SH-SY5Y (cell line): Measurements from ENCODE around the gene ST6GALNAC2.

Source experiments
- GATA2 ChIP-seq: IDR thresholded peaks from 2 replicates; pipeline ENCODE4 v1.6.1; 2011; ENCODE audit warnings: mild to moderate bottlenecking, low read depth, low read length
- GATA3 ChIP-seq: IDR thresholded peaks from 2 replicates; pipeline ENCODE4 v1.6.1; 2011; ENCODE audit warnings: low read depth, mild to moderate bottlenecking, low read length, moderate library complexity

ST6GALNAC2 gene

GRCh38 chr17:76581515-76581914 lies 4.1 kb downstream of the ST6GALNAC2 start:
- no peak for TF ChIP-seq GATA2
- TF ChIP-seq GATA3: no peak

DNA sequence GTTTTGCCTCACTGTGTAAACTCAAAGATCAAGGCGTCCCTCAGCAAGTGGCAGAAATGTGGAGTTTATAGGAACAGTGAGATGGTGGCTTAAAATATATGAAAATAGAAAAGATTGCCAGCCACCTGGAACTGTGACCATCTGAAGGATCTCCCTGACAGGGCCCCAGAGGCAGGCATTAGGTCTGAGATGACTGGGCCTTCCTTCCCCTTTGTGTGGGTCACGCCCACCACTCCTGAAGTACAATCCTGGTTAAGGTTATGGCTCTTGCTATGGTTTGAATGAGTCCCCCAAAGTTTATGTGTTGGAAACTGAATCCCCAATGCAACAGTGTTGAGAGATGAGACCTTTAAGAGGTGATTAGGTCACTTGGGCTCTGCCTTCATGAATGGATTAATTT lies 6.4 kb downstream of the ST6GALNAC2 start:
- TF ChIP-seq GATA3 (no peak), GATA2 (no peak)

- TF ChIP-seq GATA2 (no peak), GATA3 (no peak)
Observed at GRCh38 chr17:76578376-76578775, 7.3 kb downstream of the ST6GALNAC2 start.

GRCh38 chr17:76577876-76578275 lies 7.8 kb downstream of the ST6GALNAC2 start:
- no peak for TF ChIP-seq GATA2
- no peak for TF ChIP-seq GATA3

- no peak for TF ChIP-seq GATA3
- TF ChIP-seq GATA2: no peak
Observed at GRCh38 chr17:76576189-76576588, 9.5 kb downstream of the ST6GALNAC2 start.

DNA sequence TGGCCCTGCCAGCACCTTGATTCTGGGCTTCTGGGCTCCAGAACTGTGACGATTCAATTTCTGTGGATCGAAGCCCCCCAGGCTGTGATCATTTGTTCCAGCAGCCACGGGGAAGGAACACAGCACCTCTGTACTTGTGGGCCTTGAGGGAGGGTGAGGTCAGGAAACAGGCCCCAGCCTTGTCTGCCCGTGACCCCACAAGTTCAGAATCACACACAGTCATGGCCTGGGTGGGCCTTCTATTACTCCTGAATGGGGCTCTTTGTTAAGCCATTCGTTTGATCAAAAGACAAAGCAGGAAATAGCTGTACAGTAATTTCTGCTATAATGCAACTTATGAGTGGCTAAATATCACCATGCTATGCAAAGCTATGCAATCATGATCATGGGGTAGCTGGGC lies 10.1 kb downstream of the ST6GALNAC2 start:
- TF ChIP-seq GATA2 (no peak), GATA3 (no peak)

DNA sequence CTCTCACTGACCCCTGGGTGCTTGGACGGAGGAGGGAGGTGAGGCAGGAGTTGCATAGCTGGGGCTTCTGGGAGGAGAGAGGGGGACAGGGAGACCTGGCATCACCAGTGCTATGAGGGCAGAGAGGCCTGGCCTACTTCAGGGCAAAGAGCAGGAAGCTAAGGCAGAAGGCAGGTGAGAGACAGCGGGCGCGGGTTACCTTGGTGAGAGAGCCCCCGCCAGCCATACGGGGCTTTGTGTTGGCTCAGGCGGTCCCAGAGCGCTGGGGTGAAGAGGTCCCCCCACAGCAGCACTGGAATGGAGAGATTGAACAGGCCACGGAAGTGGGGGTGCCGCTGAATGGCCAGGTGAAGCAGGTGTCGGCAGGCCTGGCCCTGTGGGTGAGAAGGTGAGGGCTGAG lies 11.5 kb downstream of the ST6GALNAC2 start:
- no peak for TF ChIP-seq GATA3
- TF ChIP-seq GATA2: no peak

DNA sequence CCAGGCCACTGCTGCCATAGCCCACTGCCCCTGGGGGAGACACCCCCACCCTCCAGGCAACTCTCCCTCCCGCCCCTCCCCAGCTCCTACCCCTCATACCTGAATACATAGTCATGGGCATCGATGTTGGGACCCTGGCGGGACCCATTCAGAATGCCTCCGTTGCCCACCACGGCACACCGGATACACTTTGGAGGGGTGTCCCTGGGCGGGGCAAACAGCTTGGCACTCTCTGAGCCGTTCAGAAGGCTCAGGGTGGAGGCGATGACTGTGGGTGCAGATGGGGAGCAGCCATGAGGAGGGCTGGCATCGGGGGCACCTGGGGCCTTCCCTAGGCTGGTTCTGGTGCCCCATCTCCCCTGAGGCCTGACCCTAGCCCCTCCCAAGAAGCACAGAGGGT lies 12.6 kb downstream of the ST6GALNAC2 start:
- no peak for TF ChIP-seq GATA3
- no peak for TF ChIP-seq GATA2

- TF ChIP-seq GATA2: no peak
- no peak for TF ChIP-seq GATA3
Observed at GRCh38 chr17:76572201-76572910, 13.3 kb downstream of the ST6GALNAC2 start.

DNA sequence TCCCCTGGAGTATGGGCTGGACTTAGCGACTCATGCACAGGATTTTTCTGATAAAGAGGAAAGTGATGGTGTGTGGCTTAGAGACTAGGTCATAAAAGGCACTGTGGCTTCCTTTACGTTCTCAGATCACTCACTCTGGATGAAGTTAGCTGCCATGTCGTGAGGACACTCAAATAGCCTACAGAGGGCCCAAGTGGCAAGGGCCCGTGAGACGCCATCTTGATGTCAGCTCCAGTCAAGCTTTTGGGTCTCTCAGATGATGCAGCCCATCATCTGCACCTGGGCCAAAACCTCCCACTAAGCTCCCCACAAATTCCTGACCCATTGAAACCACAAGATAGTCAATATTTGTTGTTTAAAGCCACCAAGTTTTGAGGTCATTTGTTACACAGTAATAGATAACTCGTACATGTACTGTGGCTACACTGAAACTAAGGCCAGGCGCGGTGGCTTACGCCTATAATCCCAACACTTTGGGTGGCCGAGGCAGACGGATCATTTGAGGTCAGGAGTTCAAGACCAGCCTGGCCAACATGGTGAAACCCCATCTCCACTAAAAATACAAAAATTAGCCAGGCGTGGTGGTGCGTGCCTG lies 14.7 kb downstream of the ST6GALNAC2 start:
- TF ChIP-seq GATA3 (no peak), GATA2 (no peak)

DNA sequence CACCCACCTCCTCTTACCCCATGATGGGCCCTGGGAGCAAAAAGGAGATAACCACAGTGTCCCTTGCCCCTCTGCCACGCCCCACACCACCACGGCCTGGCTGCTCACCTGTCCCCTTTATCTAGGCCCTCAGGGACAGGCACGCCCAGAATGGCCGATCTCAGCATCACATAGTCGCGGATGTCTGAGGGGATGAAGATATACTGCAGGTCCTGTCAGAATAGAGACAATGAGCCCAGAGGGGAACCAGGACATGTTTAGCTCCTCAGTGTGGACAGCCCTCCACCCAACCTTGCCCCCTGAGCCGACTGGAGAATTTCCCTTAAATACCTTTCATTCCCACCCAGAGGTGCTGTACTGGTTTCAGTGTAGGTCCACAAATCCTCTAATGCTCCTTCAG lies 15.2 kb downstream of the ST6GALNAC2 start:
- no peak for TF ChIP-seq GATA2
- no peak for TF ChIP-seq GATA3

- TF ChIP-seq GATA2: no peak
- no peak for TF ChIP-seq GATA3
Observed at GRCh38 chr17:76569607-76570279, 15.9 kb downstream of the ST6GALNAC2 start.

- no peak for TF ChIP-seq GATA3
- no peak for TF ChIP-seq GATA2
Observed at GRCh38 chr17:76568811-76569221, 16.8 kb downstream of the ST6GALNAC2 start.

DNA sequence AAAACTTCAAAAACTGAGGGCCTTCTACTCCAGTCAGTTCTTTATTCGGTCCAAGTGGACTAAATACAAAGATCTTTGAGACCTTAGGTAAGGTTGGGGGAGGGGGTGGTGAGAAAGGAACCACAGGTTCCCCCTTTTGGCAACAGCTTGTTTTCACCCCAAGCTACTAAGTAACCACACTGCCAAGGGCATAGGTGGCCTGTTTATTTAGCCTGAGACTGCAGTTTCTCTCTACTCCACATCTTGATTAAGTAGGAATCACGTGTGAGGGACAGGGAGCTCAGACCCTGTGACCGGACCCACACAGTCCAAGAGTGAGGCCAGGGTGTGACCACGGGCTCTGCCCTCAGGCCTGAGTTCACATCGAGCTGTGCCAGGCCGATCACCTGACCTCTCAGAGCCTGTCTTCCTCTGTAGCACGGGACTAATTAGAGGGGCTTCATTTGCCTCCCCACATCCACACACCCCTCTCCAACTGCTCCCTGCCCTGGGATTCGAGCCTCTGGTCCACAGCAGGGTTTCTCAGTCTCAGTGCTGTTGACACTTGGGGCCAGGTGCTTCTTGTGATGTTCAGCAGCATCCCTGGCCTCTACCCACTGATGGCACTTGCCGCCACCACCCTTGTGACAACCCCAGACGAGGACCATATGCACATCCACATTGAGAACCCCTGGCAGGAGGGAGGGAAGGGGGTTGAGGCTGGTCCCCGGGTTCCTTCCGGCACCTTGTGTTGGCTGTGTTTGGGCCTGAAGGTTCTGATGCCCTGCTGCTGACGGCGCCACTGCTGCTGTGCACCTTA lies 17.8 kb downstream of the ST6GALNAC2 start:
- TF ChIP-seq GATA3 (no peak), GATA2 (no peak)

DNA sequence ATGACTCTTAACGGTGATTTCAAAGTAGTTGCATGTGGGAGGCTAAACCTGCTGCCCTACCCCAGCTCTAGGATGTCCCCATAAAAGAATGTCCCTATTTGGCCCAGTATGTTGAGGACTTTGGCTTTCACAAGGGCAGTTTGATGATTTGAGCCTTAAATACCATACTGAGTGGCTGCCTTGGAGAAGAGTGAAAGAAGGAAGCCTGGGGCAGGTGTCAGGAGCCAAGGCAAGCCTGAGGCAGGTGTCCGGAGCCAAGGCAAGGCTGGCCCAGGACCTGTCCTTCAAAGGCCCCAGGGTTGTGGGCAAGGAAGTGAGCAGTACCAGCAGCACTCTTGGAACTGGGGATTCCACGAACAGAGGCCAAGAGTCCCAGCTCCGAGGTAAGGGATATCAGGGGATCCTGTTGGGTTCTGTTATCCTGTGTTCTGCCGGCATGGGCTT lies 18.6 kb downstream of the ST6GALNAC2 start:
- TF ChIP-seq GATA2 (no peak), GATA3 (no peak)
